ENCODE measurements around the gene GABBR1. TPM values are rescaled to one million over a fixed set of nuclear protein-coding genes. Genes with fewer than 3 reads are reported as not detected.
"Not testable (repeated sequence)": the region's sequence is repeated elsewhere in the genome, so short reads cannot be mapped to it uniquely, and the experiment has no call there.

The GABBR1 gene
- total RNA-seq, 4 donors from 2014 or later, result 55.3 to 89.6 (median 70.5) TPM

DNA sequence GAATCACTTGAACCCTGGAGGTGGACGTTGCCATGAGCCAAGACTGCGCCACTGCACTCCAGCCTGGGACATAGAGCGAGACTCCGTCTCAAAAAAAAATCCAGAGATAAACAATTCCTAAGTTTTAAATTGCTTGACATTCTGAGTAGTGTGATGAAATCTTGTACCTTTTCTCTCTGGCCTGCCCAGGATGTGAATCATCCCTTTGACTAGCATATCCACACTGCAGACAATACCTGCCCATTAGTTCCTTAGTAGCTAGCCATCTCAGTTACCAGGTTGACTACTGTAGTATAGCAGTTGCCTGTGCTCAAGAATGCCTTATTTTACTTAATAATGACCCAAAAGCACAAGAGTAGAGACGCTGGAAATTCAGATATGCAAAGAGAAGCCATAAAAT is 45.1 kb upstream of the GABBR1 start:
- Histone ChIP-seq H3K27me3 (peaks cover 0 to 16% of the 10 kb centered on the region in 2 donors), H3K4me3 (no peak overlapping the region), H3K36me3 (no peaks in the 10 kb centered on the region), H3K4me1 (no peaks in the 10 kb centered on the region), H3K27ac (no peak overlapping the region), H3K9me3 (peaks cover 0 to 4% (median 0%) of the 10 kb centered on the region in 4 donors)
- no peak for TF ChIP-seq EP300 (IDR thresholded peaks at IDR 0.05)
- no peak for TF ChIP-seq POLR2A (IDR thresholded peaks at IDR 0.05)
- TF ChIP-seq, protein P1, sequence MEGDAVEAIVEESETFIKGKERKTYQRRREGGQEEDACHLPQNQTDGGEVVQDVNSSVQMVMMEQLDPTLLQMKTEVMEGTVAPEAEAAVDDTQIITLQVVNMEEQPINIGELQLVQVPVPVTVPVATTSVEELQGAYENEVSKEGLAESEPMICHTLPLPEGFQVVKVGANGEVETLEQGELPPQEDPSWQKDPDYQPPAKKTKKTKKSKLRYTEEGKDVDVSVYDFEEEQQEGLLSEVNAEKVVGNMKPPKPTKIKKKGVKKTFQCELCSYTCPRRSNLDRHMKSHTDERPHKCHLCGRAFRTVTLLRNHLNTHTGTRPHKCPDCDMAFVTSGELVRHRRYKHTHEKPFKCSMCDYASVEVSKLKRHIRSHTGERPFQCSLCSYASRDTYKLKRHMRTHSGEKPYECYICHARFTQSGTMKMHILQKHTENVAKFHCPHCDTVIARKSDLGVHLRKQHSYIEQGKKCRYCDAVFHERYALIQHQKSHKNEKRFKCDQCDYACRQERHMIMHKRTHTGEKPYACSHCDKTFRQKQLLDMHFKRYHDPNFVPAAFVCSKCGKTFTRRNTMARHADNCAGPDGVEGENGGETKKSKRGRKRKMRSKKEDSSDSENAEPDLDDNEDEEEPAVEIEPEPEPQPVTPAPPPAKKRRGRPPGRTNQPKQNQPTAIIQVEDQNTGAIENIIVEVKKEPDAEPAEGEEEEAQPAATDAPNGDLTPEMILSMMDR (IDR thresholded peaks at IDR 0.05), result no peak
- no peak for DNase-seq (ENCODE audit: low spot score in 2 of 2)
- WGBS, 2 donors, result 81 to 85% methylated on average over 5 of the region's 5 CpGs

GRCh38 chr6:29676981-29677601 is 44.1 kb upstream of the GABBR1 start:
- Histone ChIP-seq H3K4me1 (no peaks in the 10 kb centered on the region), H3K4me3 (no peak overlapping the region), H3K9me3 (peaks cover 0 to 4% (median 0%) of the 10 kb centered on the region in 4 donors), H3K27me3 (peaks cover 0 to 21% of the 10 kb centered on the region in 2 donors), H3K36me3 (no peaks in the 10 kb centered on the region), H3K27ac (no peak overlapping the region)
- WGBS, 2 donors, result 18 to 21% methylated on average over 2 of the region's 2 CpGs
- no peak for TF ChIP-seq POLR2A (IDR thresholded peaks at IDR 0.05)
- no peak for TF ChIP-seq EP300 (IDR thresholded peaks at IDR 0.05)
- TF ChIP-seq, protein P1 (IDR thresholded peaks at IDR 0.05), result no peak
- DNase-seq (ENCODE audit: low spot score in 2 of 2), result no peak

- H3K27ac ChIP-seq, result no peak overlapping the region
- no peak for DNase-seq (ENCODE audit: low spot score in 2 of 2)
- no peak overlapping the region for H3K4me3 ChIP-seq
- H3K4me1 ChIP-seq, result no peaks in the 10 kb centered on the region
- peaks cover 0 to 16% of the 10 kb centered on the region in 2 donors for H3K27me3 ChIP-seq
- TF ChIP-seq EP300 (IDR thresholded peaks at IDR 0.05) (no peak), POLR2A (IDR thresholded peaks at IDR 0.05) (no peak)
- TF ChIP-seq, protein P1 (IDR thresholded peaks at IDR 0.05), result no peak
- WGBS, 2 donors, result 94 to 100% methylated on average over 1 of the region's 1 CpG
- no peaks in the 10 kb centered on the region for H3K9me3 ChIP-seq
- H3K36me3 ChIP-seq, result no peaks in the 10 kb centered on the region
Observed at GRCh38 chr6:29675561-29675960, 42.6 kb upstream of the GABBR1 start.

DNA sequence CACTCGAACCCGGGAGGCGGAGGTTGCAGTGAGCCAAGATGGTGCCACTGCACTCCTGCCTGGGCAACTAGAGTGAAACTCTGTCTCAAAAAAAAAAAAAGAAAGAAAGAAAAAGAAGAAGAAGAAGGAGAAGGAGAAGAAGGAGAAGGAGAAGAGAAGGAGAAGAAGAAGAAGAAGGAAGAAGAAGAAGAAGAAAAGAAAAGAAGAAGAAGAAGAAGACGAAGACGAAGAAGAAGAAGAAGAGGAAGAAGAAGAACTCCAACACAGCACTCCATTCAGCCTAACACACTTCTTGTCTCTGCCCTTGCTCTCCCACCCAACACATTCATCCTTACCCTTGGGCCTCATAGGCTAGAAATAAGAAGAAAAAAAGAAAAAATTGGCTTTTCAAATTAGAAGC is 41.0 kb upstream of the GABBR1 start:
- 92 to 93% methylated on average over 5 of the region's 5 CpGs for WGBS, 2 donors
- no peak overlapping the region for H3K4me3 ChIP-seq
- TF ChIP-seq, protein P1 (IDR thresholded peaks at IDR 0.05), result no peak
- TF ChIP-seq POLR2A (IDR thresholded peaks at IDR 0.05), result no peak
- TF ChIP-seq EP300 (IDR thresholded peaks at IDR 0.05), result no peak
- H3K4me1 ChIP-seq, result no peaks in the 10 kb centered on the region
- DNase-seq (ENCODE audit: low spot score in 2 of 2), result no peak
- peaks cover 0 to 9% of the 10 kb centered on the region in 2 donors for H3K27me3 ChIP-seq
- no peak overlapping the region for H3K27ac ChIP-seq
- H3K36me3 ChIP-seq, result no peaks in the 10 kb centered on the region
- H3K9me3 ChIP-seq, result no peaks in the 10 kb centered on the region

- H3K27ac ChIP-seq, result no peak overlapping the region
Observed at GRCh38 chr6:29673161-29673560, 40.2 kb upstream of the GABBR1 start.

DNA sequence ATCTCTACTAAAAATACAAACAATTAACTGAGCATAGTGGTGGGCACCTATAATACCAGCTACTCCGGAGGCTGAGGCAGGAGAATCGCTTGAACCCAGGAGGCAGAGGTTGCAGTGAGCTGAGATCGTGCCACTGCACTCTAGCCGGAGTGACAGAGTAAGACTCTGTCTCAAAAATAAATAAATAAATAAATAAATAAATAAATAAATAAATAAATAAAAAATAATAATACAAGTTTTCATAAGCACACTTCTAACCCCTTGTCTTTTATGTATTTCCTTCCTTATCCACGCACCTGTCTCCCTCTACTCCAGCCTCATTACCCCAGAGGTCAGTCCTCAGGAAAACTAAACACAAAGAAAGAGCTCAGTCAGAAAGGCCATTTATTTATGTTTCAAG is 39.1 kb upstream of the GABBR1 start:
- not testable (repeated sequence) for H3K27me3 ChIP-seq; DNase-seq (ENCODE audit: low spot score in 2 of 2); H3K9me3 ChIP-seq; H3K36me3 ChIP-seq; H3K27ac ChIP-seq; H3K4me1 ChIP-seq; H3K4me3 ChIP-seq
- WGBS, 2 donors, result 82 to 93% methylated on average over 5 of the region's 5 CpGs

More at GRCh38 chr6:29673161-29673560, 40.2 kb upstream of the GABBR1 start:
- Histone ChIP-seq H3K4me1 (no peaks in the 10 kb centered on the region), H3K4me3 (no peak overlapping the region), H3K27me3 (peaks cover 0 to 9% of the 10 kb centered on the region in 2 donors), H3K36me3 (no peaks in the 10 kb centered on the region), H3K9me3 (no peaks in the 10 kb centered on the region)
- TF ChIP-seq EP300 (IDR thresholded peaks at IDR 0.05) (no peak), POLR2A (IDR thresholded peaks at IDR 0.05) (no peak)
- TF ChIP-seq, protein P1 (IDR thresholded peaks at IDR 0.05), result no peak
- no peak for DNase-seq (ENCODE audit: low spot score in 2 of 2)
- 95 to 99% methylated on average over 12 of the region's 12 CpGs for WGBS, 2 donors

Data from tibial nerve (tissue), 4 donors.